Endothelial cell (in vitro differentiated cells): ENCODE results near the gene TMEM238. TPM values are rescaled to one million over a fixed set of nuclear protein-coding genes. Genes with fewer than 3 reads are reported as not detected.

Experiments
- DNase-seq: peaks from one replicate; pipeline ENCODE4 v3.0.0; 2021; ENCODE audit warnings: low spot score
- H3K27ac Mint-ChIP-seq: one replicate; pipeline ENCODE4 v1.8.0; 2021; ENCODE audit warnings: mixed read lengths, inconsistent platforms; ENCODE audit not compliant: unreplicated experiment
- H3K27me3 Mint-ChIP-seq: one replicate; pipeline ENCODE4 v1.8.0; 2021; ENCODE audit warnings: mild to moderate bottlenecking, moderate library complexity, mixed read lengths, inconsistent platforms; ENCODE audit not compliant: unreplicated experiment
- H3K36me3 Mint-ChIP-seq: one replicate; pipeline ENCODE4 v1.8.0; 2021; ENCODE audit warnings: mild to moderate bottlenecking, low read depth, mixed read lengths, inconsistent platforms; ENCODE audit not compliant: unreplicated experiment
- H3K4me1 Mint-ChIP-seq: one replicate; pipeline ENCODE4 v1.8.0; 2021; ENCODE audit warnings: mild to moderate bottlenecking, mixed read lengths, inconsistent platforms; ENCODE audit not compliant: unreplicated experiment
- H3K4me3 Mint-ChIP-seq: one replicate; pipeline ENCODE4 v1.8.0; 2021; ENCODE audit warnings: mild to moderate bottlenecking, mixed read lengths, inconsistent platforms; ENCODE audit not compliant: unreplicated experiment
- H3K9me3 Mint-ChIP-seq: one replicate; pipeline ENCODE4 v1.8.0; 2021; ENCODE audit warnings: mixed read lengths, inconsistent platforms; ENCODE audit not compliant: unreplicated experiment
- CTCF ChIP-seq: fragments of 200-600 bp; sonication (generic); IDR thresholded peaks from one replicate; pipeline ENCODE4 v1.5.0; 2021; ENCODE audit warnings: antibody characterized with exemption; ENCODE audit not compliant: unreplicated experiment
- total RNA-seq: library from RNA; stranded (reverse); fragmentation: NEBNext Ultra II Directional; extraction: Animal tissue kit (Norgen Biotek cat#: 25700); gene quantifications from one replicate; pipeline ENCODE4 v1.2.1, GENCODE V29; 2021; ENCODE audit not compliant: unreplicated experiment

Gene TMEM238
- total RNA-seq, 1 donor from 2014 or later = 0.64 TPM

GRCh38 chr19:55341171-55341588 is 42.9 kb downstream of the TMEM238 start:
- TF ChIP-seq CTCF = no peak
- Mint-ChIP-seq H3K27me3 (peaks cover 18% of the 10 kb centered on the region), H3K9me3 (no peaks in the 10 kb centered on the region), H3K4me1 (peaks cover 5% of the 10 kb centered on the region), H3K27ac (peak overlapping the region; percentile 77), H3K4me3 (peak overlapping the region; percentile 89), H3K36me3 (peaks cover 4% of the 10 kb centered on the region)
- DNase-seq = peak; percentile 59

GRCh38 chr19:55340784-55341147 is 43.3 kb downstream of the TMEM238 start:
- DNase-seq = peak; percentile 41

GRCh38 chr19:55339889-55340783 is 44.0 kb downstream of the TMEM238 start:
- peak overlapping the region; percentile 100 for H3K27ac Mint-ChIP-seq
- no peaks in the 10 kb centered on the region for H3K36me3 Mint-ChIP-seq
- H3K27me3 Mint-ChIP-seq = peaks cover 14% of the 10 kb centered on the region
- H3K9me3 Mint-ChIP-seq = no peaks in the 10 kb centered on the region
- no peak for TF ChIP-seq CTCF
- peaks cover 5% of the 10 kb centered on the region for H3K4me1 Mint-ChIP-seq
- DNase-seq = no peak
- H3K4me3 Mint-ChIP-seq = peak overlapping the region; percentile 97

More at GRCh38 chr19:55340784-55341147, 43.3 kb downstream of the TMEM238 start:
- TF ChIP-seq CTCF = no peak
- H3K36me3 Mint-ChIP-seq = peaks cover 4% of the 10 kb centered on the region
- H3K27me3 Mint-ChIP-seq = peaks cover 18% of the 10 kb centered on the region
- H3K4me3 Mint-ChIP-seq = peak overlapping the region; percentile 89
- peaks cover 5% of the 10 kb centered on the region for H3K4me1 Mint-ChIP-seq
- no peak overlapping the region for H3K27ac Mint-ChIP-seq
- H3K9me3 Mint-ChIP-seq = no peaks in the 10 kb centered on the region

GRCh38 chr19:55339105-55339888 is 44.8 kb downstream of the TMEM238 start, which contains the start of gene KMT5C:
Gene KMT5C (plus strand): TSS chr19:55339876. CDS start chr19:55341937, 2,061 bp downstream.
- DNase-seq = peak; percentile 99
- Mint-ChIP-seq H3K27ac (peak within 1 kb of the TSS; percentile 100), H3K36me3 (no peaks in the 10 kb centered on the region), H3K9me3 (no peaks in the 10 kb centered on the region), H3K27me3 (peaks cover 12% of the 10 kb centered on the region), H3K4me3 (peak within 1 kb of the TSS; percentile 97), H3K4me1 (peaks cover 5% of the 10 kb centered on the region)
- TF ChIP-seq CTCF = no peak
